Type B pancreatic cell (in vitro differentiated cells): ENCODE data around the gene KIAA1210. TPM values are rescaled to one million over a fixed set of nuclear protein-coding genes. Genes with fewer than 3 reads are reported as not detected.

Source experiments
- DNase-seq: peaks from one replicate; pipeline ENCODE4 v3.0.0; 2021; ENCODE audit warnings: mixed read lengths; ENCODE audit not compliant: unreplicated experiment; ENCODE audit errors: extremely low spot score
- H3K27ac Mint-ChIP-seq: 2 replicates; pipeline ENCODE4 v1.8.0; 2021; ENCODE audit warnings: mild to moderate bottlenecking, mixed read lengths
- H3K27me3 Mint-ChIP-seq: 2 replicates; pipeline ENCODE4 v1.8.0; 2021; ENCODE audit warnings: mixed read lengths
- H3K36me3 Mint-ChIP-seq: 2 replicates; pipeline ENCODE4 v1.8.0; 2021; ENCODE audit warnings: mixed read lengths
- H3K4me1 Mint-ChIP-seq: one replicate; pipeline ENCODE4 v1.8.0; 2021; ENCODE audit warnings: mixed read lengths; ENCODE audit not compliant: unreplicated experiment
- H3K4me3 Mint-ChIP-seq: 2 replicates; pipeline ENCODE4 v1.8.0; 2021; ENCODE audit warnings: mild to moderate bottlenecking, mixed read lengths
- H3K9me3 Mint-ChIP-seq: 2 replicates; pipeline ENCODE4 v1.8.0; 2021; ENCODE audit warnings: mixed read lengths
- CTCF ChIP-seq: fragments of 200-600 bp; sonication (generic); conservative IDR thresholded peaks from 2 replicates; pipeline ENCODE4 v1.5.0; 2021; ENCODE audit warnings: antibody characterized with exemption, mild to moderate bottlenecking
- long read RNA-seq: library from polyadenylated mRNA; unstranded; transcript quantifications from one replicate; pipeline ENCODE4 v2.0.0, GENCODE V29; 2020
- total RNA-seq: library from RNA; stranded (reverse); gene quantifications from 2 replicates; pipeline ENCODE4 v1.2.1, GENCODE V29; 2021; ENCODE audit warnings: low replicate concordance

The KIAA1210 gene
- total RNA-seq: not detected in 2 replicates
- long read RNA-seq: 0 reads

- no peak for DNase-seq
- Mint-ChIP-seq H3K4me1 (no peaks in the 10 kb centered on the region), H3K4me3 (no peak within 1 kb of the TSS), H3K27me3 (no peaks in the 10 kb centered on the region), H3K36me3 (no peaks in the 10 kb centered on the region), H3K27ac (no peak within 1 kb of the TSS), H3K9me3 (no peaks in the 10 kb centered on the region)
- TF ChIP-seq CTCF: no peak
Observed at GRCh38 chrX:119127650-119128049, at the start of gene KIAA1210. KIAA1210 (minus strand) TSS chrX:119127812; CDS start chrX:119123642, 4,170 bp downstream.

DNA sequence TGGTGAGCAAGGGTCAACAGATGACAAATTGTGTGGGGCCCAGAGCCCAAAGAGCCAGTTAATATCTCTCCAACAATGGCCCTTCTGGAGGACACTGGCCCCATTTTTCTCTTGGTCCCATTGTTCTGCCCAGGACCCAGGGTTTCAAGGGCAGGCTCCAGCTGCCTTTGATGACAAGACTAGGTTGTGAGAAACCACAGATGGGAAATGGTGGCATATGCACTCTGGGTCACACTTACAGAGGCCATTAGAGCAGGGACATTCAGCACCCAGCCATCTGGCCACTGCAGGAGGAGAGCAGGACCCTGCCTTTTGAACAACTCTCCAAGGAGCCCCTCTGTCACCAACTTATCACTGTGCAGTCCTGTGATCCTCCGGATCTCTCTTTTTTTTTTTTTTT, 49.7 kb upstream of the KIAA1210 start:
- no peak for DNase-seq
- H3K36me3 Mint-ChIP-seq: no peaks in the 10 kb centered on the region
- no peak overlapping the region for H3K4me3 Mint-ChIP-seq
- H3K4me1 Mint-ChIP-seq: peaks cover 7% of the 10 kb centered on the region
- H3K9me3 Mint-ChIP-seq: no peaks in the 10 kb centered on the region
- no peak for TF ChIP-seq CTCF
- H3K27ac Mint-ChIP-seq: no peak overlapping the region
- H3K27me3 Mint-ChIP-seq: no peaks in the 10 kb centered on the region

GRCh38 chrX:119174900-119175299, 47.3 kb upstream of the KIAA1210 start:
- TF ChIP-seq CTCF: no peak
- no peaks in the 10 kb centered on the region for H3K36me3 Mint-ChIP-seq
- DNase-seq: no peak
- H3K4me3 Mint-ChIP-seq: no peak overlapping the region
- no peak overlapping the region for H3K27ac Mint-ChIP-seq
- no peaks in the 10 kb centered on the region for H3K27me3 Mint-ChIP-seq
- H3K4me1 Mint-ChIP-seq: peaks cover 7% of the 10 kb centered on the region
- peaks cover 4% of the 10 kb centered on the region for H3K9me3 Mint-ChIP-seq

DNA sequence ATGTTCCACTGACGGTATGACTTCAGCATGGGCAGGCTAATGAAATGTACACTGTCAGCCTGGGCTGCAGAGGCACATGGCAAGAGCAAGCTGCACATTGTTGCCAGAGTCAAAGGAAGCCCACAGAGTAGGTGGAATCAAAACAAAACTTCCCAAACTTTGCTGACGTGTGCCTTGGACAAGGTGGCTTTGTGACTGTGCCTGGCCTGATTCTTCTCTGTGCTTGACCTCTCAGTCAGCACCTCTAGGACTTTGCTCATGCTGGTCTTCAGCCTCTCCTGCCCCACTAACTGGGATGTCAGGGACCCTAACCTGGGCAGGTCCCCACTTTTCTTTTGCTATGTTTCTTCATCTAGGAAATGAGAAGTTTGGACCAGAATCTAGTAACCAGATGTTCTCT, 40.5 kb upstream of the KIAA1210 start:
- no peak for DNase-seq
- Mint-ChIP-seq H3K4me3 (no peak overlapping the region), H3K27ac (no peak overlapping the region), H3K4me1 (no peaks in the 10 kb centered on the region), H3K27me3 (no peaks in the 10 kb centered on the region), H3K9me3 (peaks cover 4% of the 10 kb centered on the region), H3K36me3 (no peaks in the 10 kb centered on the region)
- TF ChIP-seq CTCF: no peak

DNA sequence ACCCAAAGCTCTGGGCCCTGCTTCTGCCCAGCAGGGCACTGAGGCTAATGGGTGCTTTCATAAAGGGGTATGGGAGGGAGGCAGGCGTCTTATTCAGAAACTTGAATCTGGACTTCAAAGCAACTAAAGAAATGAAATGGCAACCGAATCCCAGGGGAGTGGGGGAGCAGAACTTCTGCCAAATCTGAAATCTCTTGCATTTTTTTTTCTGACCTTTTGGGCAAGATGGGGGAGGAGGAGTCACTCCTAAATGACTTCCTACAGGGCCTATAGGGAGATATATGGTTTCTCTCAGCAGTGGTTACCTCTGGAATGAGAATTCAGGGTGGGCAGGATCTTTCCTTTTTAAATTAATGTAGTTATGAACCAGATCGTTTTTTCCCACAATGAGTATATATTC, 30.6 kb upstream of the KIAA1210 start:
- no peaks in the 10 kb centered on the region for H3K9me3 Mint-ChIP-seq
- H3K4me3 Mint-ChIP-seq: no peak overlapping the region
- no peak for TF ChIP-seq CTCF
- H3K4me1 Mint-ChIP-seq: no peaks in the 10 kb centered on the region
- H3K27ac Mint-ChIP-seq: no peak overlapping the region
- no peaks in the 10 kb centered on the region for H3K27me3 Mint-ChIP-seq
- no peaks in the 10 kb centered on the region for H3K36me3 Mint-ChIP-seq
- DNase-seq: no peak

DNA sequence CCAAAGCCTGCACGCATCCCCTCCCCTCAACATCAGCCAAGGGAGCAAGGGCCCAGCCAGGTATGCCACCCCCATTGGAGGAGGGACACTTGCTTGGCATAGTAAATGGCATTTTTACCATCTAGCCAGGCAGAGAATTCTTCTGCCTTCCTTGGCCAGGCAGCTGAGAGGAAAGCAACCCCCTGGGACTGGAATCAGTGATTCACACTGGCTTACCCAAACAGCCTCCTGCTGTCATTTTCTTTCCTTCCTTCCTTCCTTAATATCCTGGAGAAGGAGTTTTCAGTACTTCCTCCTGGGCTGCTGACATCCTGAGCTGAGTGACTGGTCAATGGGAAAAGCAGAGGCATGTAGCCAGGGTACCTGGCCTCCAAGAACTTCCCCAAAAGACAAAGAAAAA, 28.6 kb upstream of the KIAA1210 start:
- DNase-seq: no peak
- Mint-ChIP-seq H3K9me3 (no peaks in the 10 kb centered on the region), H3K27me3 (no peaks in the 10 kb centered on the region), H3K27ac (no peak overlapping the region), H3K4me3 (no peak overlapping the region), H3K36me3 (no peaks in the 10 kb centered on the region), H3K4me1 (peaks cover 12% of the 10 kb centered on the region)
- no peak for TF ChIP-seq CTCF
